ENCODE data around the gene ARFRP1.
A peak's percentile ranks its signal among the peaks of the same experiment; 100 is the strongest.

Gene ARFRP1

DNA sequence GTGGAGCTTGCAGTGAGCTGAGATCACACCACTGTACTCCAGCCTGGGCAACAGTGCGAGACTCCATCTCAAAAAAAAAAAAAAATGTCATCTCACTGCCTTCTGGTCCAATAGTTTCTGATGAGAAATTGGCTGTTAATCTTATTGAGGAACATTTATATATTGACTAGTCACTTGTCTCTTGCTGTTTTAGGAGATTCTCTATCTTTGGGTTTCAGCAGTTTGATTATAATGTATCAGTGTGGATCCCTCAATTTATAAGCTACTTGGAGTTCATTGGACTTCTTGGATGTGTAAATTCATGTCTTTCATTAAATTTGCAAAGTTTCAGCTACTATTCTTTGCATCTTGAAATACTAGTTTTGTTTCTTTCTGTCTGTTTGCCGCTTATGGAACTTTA lies 11.2 kb upstream of the ARFRP1 start:
- no peak overlapping the region for H3K27ac ChIP-seq
- TF ChIP-seq, protein P1, sequence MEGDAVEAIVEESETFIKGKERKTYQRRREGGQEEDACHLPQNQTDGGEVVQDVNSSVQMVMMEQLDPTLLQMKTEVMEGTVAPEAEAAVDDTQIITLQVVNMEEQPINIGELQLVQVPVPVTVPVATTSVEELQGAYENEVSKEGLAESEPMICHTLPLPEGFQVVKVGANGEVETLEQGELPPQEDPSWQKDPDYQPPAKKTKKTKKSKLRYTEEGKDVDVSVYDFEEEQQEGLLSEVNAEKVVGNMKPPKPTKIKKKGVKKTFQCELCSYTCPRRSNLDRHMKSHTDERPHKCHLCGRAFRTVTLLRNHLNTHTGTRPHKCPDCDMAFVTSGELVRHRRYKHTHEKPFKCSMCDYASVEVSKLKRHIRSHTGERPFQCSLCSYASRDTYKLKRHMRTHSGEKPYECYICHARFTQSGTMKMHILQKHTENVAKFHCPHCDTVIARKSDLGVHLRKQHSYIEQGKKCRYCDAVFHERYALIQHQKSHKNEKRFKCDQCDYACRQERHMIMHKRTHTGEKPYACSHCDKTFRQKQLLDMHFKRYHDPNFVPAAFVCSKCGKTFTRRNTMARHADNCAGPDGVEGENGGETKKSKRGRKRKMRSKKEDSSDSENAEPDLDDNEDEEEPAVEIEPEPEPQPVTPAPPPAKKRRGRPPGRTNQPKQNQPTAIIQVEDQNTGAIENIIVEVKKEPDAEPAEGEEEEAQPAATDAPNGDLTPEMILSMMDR (IDR thresholded peaks at IDR 0.05): no peak
- TF ChIP-seq ZFX (IDR thresholded peaks at IDR 0.05; ENCODE audit: borderline replicate concordance): no peak

GRCh38 chr20:63714858-63715257 lies 7.1 kb upstream of the ARFRP1 start:
- TF ChIP-seq ZFX (IDR thresholded peaks at IDR 0.05; ENCODE audit: borderline replicate concordance): no peak
- TF ChIP-seq, protein P1 (IDR thresholded peaks at IDR 0.05): no peak
- no peak overlapping the region for H3K27ac ChIP-seq

DNA sequence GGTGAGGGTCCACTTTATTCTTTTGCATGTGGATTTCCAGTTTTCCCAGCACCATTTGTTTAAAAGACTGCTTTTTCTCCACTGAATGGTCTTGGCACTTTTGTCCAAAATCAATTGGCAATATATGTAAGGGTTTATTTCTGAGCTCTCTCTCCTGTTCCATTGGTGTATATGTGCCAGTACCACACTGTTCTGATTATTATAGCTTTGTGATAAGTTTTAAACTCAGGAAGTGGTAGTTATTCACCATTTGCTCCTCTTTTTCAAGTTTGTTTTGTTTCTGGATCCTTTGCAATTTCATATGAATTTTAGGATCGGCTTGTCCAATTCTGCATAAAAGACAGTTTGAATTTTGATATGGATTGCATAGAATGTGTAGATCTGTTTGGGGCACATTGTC lies 4.4 kb upstream of the ARFRP1 start:
- TF ChIP-seq, protein P1 (IDR thresholded peaks at IDR 0.05): no peak
- TF ChIP-seq ZFX (IDR thresholded peaks at IDR 0.05; ENCODE audit: borderline replicate concordance): no peak

DNA sequence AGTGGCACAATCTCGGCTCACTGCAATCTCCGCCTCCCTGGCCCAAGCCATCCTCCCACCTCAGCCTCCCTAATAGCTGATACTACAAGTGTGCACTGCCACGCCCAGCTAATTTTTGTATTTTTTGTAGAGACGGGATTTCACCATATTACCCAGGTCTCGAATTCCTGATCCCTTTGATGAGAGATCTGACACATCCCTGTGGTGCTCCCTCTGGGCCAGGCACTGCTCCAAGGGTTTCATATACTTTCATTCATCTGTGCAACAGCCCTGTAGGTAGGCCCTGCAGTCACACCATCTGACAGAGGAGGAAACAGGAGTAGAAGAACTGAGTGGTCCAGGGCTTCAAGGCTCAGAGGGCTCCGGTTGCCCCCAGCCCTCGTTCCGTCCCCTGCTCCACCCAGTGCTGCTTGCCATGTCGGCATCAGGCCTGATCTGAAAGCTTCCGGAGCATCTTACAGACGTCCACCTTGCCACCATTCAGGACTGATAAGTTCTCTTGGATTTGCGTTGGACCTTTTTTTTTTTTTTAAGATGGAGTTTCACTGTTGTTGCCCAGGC lies 3.4 kb upstream of the ARFRP1 start:
- TF ChIP-seq, protein P1 (IDR thresholded peaks at IDR 0.05): no peak
- TF ChIP-seq ZFX (IDR thresholded peaks at IDR 0.05; ENCODE audit: borderline replicate concordance): no peak
- H3K27ac ChIP-seq: no peak overlapping the region

More for the DNA sequence above, 4.4 kb upstream of the ARFRP1 start:
- H3K27ac ChIP-seq: no peak overlapping the region

- H3K27ac ChIP-seq: no peak overlapping the region
- TF ChIP-seq ZFX (IDR thresholded peaks at IDR 0.05; ENCODE audit: borderline replicate concordance): no peak
- TF ChIP-seq, protein P1 (IDR thresholded peaks at IDR 0.05): no peak
Observed at GRCh38 chr20:63709149-63709527, 1.4 kb upstream of the ARFRP1 start.

- peak overlapping the region; percentile 88 for H3K27ac ChIP-seq
Observed at GRCh38 chr20:63708301-63709148, 749 bp upstream of the ARFRP1 start.

More at GRCh38 chr20:63708301-63709148, 749 bp upstream of the ARFRP1 start:
- TF ChIP-seq, protein P1 (IDR thresholded peaks at IDR 0.05): no peak
- no peak for TF ChIP-seq ZFX (IDR thresholded peaks at IDR 0.05; ENCODE audit: borderline replicate concordance)
